ENCODE measurements around the gene ASPSCR1. TPM values are rescaled to one million over a fixed set of nuclear protein-coding genes. Genes with fewer than 3 reads are reported as not detected.

ASPSCR1 gene
- total RNA-seq, 1 experiment from 2014 or later = 37.7 TPM

DNA sequence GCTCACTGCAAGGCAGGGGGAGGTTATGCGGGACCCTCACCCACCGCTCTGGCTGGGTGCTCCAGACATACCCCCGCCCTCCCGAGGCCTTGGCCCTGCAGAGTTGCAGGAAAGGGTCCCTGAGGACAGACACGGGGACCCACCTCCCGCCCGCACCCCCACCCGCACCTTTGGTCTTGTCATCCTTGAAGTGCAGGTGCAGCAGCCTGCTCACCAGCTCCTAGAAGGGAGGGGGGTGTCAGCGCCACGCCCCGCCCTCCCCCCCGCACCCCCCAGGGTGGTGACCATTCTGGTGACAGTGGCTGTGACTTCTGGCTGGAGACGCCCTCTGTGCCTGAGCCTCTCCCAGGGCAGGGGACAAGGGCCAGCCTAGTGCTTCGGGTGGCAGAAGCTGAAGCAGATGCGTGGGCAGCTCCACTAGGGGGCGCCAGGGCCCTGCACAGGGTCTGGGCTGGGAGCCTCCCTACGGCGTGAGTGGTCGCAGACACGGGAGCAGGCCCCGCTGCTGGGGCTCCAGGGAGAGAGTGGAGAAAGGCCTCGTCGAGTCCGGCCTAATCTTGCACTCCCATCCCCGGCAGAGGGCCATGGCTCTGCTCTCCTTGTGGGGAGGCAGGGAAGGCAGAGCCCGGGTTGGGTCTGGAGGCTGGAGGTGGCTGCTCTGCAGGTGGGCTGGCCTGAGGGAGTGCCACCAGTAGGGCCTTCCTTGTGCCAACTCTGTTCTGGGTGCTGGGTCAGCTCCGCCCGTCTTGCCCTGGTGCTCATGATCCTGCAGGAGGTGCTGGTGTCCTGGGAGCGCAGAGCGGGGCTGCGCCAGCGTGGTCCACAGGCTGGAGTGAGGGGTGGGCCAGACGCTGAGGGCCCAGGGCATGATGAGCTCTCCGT lies 42.5 kb downstream of the ASPSCR1 start:
- CTCF ChIA-PET = interaction anchor here (0.6 to 4.6 kb wide), 8 partner anchors 15 to 601 kb away, joined by 3 to 45 read pairs (median 4); partner anchors contain the start of genes DCXR and NOTUM
- BruUV-seq (replicated peaks) = no TSS peak
- Mint-ChIP-seq H3K27ac (ENCODE audit: unreplicated experiment) (no peak overlapping the region), H3K27me3 (ENCODE audit: unreplicated experiment) (no peaks in the 10 kb centered on the region), H3K4me1 (ENCODE audit: low read depth, unreplicated experiment) (peaks cover 8% of the 10 kb centered on the region), H3K36me3 (ENCODE audit: insufficient read depth, unreplicated experiment) (peaks cover 63% of the 10 kb centered on the region), H3K9me3 (ENCODE audit: low read depth, unreplicated experiment) (no peaks in the 10 kb centered on the region), H3K4me3 (ENCODE audit: low read depth, unreplicated experiment) (peak overlapping the region; percentile 47)
- TF ChIP-seq, protein P1, sequence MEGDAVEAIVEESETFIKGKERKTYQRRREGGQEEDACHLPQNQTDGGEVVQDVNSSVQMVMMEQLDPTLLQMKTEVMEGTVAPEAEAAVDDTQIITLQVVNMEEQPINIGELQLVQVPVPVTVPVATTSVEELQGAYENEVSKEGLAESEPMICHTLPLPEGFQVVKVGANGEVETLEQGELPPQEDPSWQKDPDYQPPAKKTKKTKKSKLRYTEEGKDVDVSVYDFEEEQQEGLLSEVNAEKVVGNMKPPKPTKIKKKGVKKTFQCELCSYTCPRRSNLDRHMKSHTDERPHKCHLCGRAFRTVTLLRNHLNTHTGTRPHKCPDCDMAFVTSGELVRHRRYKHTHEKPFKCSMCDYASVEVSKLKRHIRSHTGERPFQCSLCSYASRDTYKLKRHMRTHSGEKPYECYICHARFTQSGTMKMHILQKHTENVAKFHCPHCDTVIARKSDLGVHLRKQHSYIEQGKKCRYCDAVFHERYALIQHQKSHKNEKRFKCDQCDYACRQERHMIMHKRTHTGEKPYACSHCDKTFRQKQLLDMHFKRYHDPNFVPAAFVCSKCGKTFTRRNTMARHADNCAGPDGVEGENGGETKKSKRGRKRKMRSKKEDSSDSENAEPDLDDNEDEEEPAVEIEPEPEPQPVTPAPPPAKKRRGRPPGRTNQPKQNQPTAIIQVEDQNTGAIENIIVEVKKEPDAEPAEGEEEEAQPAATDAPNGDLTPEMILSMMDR (IDR thresholded peaks at IDR 0.05; ENCODE audit: unreplicated experiment) = peak; percentile 59
- intact Hi-C loops (cut with micrococcal nuclease; ENCODE audit: unreplicated experiment) = loop anchor here (2.0 to 5.0 kb wide), 2 partner anchors 59 to 132 kb away; partner anchors contain the start of gene NOTUM
- DNase-seq = peak; percentile 76

DNA sequence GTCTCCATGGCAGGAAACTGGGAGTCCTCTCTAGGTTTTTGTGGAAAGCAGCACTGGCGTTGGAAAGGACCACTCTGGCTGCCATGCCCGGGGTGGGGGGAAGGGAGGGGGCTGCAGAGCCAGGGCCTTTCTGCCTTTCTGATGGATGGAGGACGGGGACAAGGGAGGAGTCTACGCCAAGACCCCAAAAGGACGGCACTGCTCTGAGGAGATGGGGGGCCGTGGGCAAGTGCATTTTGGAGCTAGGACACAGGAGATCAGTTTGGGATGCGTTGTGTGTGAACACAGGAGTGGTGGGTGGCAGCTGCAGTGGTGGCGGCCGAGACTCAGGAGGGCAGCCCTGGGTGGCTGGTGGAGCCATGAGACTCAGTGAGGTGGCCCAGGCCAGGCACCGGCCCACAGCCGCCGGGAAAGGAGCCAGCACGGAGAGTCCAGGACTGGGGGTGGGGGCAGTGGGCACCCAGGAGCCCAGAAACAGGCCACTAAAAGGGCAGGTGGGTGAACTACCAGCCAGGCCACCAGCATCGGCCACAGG lies 43.2 kb downstream of the ASPSCR1 start:
- TF ChIP-seq, protein P1 (IDR thresholded peaks at IDR 0.05; ENCODE audit: unreplicated experiment) = no peak
- Mint-ChIP-seq H3K36me3 (ENCODE audit: insufficient read depth, unreplicated experiment) (peaks cover 63% of the 10 kb centered on the region), H3K4me1 (ENCODE audit: low read depth, unreplicated experiment) (peaks cover 8% of the 10 kb centered on the region), H3K27me3 (ENCODE audit: unreplicated experiment) (no peaks in the 10 kb centered on the region), H3K4me3 (ENCODE audit: low read depth, unreplicated experiment) (peak overlapping the region; percentile 47), H3K27ac (ENCODE audit: unreplicated experiment) (no peak overlapping the region), H3K9me3 (ENCODE audit: low read depth, unreplicated experiment) (no peaks in the 10 kb centered on the region)
- no peak for DNase-seq
- CTCF ChIA-PET = interaction anchor here (1.0 to 4.6 kb wide), 4 partner anchors 17 to 94 kb away, joined by 3 to 45 read pairs (median 14); partner anchors contain the start of genes DCXR and NOTUM
- intact Hi-C loops (cut with micrococcal nuclease; ENCODE audit: unreplicated experiment) = loop anchor here (2.0 to 5.0 kb wide), 2 partner anchors 60 to 132 kb away; partner anchors contain the start of gene NOTUM
- no TSS peak for BruUV-seq (replicated peaks)

DNA sequence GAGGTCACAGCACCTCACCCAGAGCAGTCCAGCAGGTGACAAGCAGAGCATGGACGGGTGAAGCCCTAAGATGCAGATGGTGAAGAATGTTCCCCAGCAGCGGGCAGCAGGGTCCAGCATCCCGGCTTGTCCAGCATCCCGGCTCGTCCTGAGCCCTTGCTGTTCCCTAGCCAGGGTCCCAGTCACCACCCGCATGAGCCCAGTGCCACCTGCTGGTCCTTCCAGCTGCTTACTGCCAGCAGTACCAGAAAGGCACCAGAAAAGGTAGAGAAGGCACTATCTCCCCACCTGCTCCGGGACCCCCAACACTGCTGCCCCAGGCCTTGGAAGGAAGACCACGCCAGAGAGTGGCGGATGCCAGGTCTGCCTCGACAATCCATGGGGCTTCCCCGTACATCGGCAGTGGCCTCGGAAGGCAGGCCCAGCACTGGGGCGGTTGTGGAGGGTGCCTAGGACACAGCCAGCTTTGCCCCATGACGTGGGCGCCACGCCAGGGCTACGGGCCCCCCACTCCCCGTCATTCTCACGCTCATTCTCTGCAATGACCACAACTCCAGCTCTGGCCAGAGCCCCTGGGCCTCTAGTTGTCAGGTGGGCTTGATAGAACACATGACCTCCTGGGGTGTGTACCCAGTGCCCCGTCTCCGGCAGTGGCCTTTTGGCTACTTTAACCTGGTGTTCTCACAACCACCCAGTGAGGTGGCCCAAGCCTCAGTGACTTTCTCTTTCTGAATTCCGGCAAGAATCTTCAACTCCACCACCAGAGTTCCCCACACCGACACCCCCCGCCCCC lies 43.9 kb downstream of the ASPSCR1 start:
- BruUV-seq (replicated peaks) = TSS peak; percentile 45
- Mint-ChIP-seq H3K27me3 (ENCODE audit: unreplicated experiment) (no peaks in the 10 kb centered on the region), H3K36me3 (ENCODE audit: insufficient read depth, unreplicated experiment) (peaks cover 63% of the 10 kb centered on the region), H3K4me3 (ENCODE audit: low read depth, unreplicated experiment) (peak overlapping the region; percentile 81), H3K27ac (ENCODE audit: unreplicated experiment) (peak overlapping the region; percentile 30), H3K9me3 (ENCODE audit: low read depth, unreplicated experiment) (no peaks in the 10 kb centered on the region), H3K4me1 (ENCODE audit: low read depth, unreplicated experiment) (peaks cover 8% of the 10 kb centered on the region)
- intact Hi-C loops (cut with micrococcal nuclease; ENCODE audit: unreplicated experiment) = loop anchor here (2.0 to 5.0 kb wide), 2 partner anchors 61 to 131 kb away; partner anchors contain the start of gene NOTUM
- TF ChIP-seq, protein P1 (IDR thresholded peaks at IDR 0.05; ENCODE audit: unreplicated experiment) = peak; percentile 81
- DNase-seq = peak; percentile 84
- CTCF ChIA-PET = interaction anchor here (1.3 to 4.6 kb wide), 3 partner anchors 16 to 61 kb away, joined by 3 to 45 read pairs (median 24); partner anchors contain the start of genes DCXR and NOTUM

DNA sequence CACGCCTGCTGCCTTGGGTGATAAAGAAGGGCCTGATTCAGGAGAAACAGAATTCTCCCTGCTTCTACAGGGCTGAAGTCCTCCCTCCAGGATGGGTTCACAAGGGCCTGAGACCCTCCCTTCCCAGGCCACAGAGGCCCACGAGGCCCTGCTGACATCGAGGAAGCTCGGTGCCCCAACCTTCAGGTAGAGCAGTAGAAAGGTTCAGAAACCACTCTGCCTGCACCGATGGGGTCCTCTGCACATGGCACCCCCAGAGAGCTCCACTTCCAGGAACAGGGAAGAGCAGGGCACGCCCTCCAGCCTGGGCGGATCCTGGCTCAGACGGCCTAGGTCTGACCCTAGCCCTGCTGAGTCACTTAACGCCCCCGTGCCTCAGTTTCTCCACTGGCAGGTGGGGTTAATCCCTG lies 44.5 kb downstream of the ASPSCR1 start:
- H3K27me3 Mint-ChIP-seq (ENCODE audit: unreplicated experiment) = no peaks in the 10 kb centered on the region
- H3K4me3 Mint-ChIP-seq (ENCODE audit: low read depth, unreplicated experiment) = peak overlapping the region; percentile 81
- peaks cover 65% of the 10 kb centered on the region for H3K36me3 Mint-ChIP-seq (ENCODE audit: insufficient read depth, unreplicated experiment)
- no peaks in the 10 kb centered on the region for H3K9me3 Mint-ChIP-seq (ENCODE audit: low read depth, unreplicated experiment)
- TF ChIP-seq, protein P1 (IDR thresholded peaks at IDR 0.05; ENCODE audit: unreplicated experiment) = no peak
- CTCF ChIA-PET = interaction anchor here (1.3 to 4.6 kb wide), 4 partner anchors 16 to 67 kb away, joined by 3 to 45 read pairs (median 14); partner anchors contain the start of genes DCXR and NOTUM
- H3K4me1 Mint-ChIP-seq (ENCODE audit: low read depth, unreplicated experiment) = peaks cover 8% of the 10 kb centered on the region
- intact Hi-C loops (cut with micrococcal nuclease; ENCODE audit: unreplicated experiment) = loop anchor here (2.0 to 5.0 kb wide), 3 partner anchors 61 to 130 kb away; partner anchors contain the start of gene NOTUM
- no peak for DNase-seq
- BruUV-seq (replicated peaks) = no TSS peak
- H3K27ac Mint-ChIP-seq (ENCODE audit: unreplicated experiment) = peak overlapping the region; percentile 30

Measured in Calu3 (cell line).